Upper lobe of left lung (tissue), 4 donors: ENCODE measurements around the gene MCM3AP.

ENCODE experiments used
- POLR2A ChIP-seq, 4 donors: fragments of 450-650 bp; IDR thresholded peaks; one replicate each; pipeline ENCODE4 v1.5.1; 2016 to 2017; ENCODE audit warnings: antibody characterized with exemption in 4 of 4, mild to moderate bottlenecking in 2 of 4
- POLR2AphosphoS5 ChIP-seq, 2 donors: sonication (generic); formaldehyde crosslinking; IDR thresholded peaks; one replicate each; pipeline ENCODE4 v1.5.1; 2017; ENCODE audit warnings: antibody characterized with exemption in 2 of 2
- TF ChIP-seq, protein P1 (sequence below), 6 experiments: fragments of 450-650 bp in 4 of 6; fragments of 200-600 bp in 2 of 6; sonication (generic) in 2 of 6; IDR thresholded peaks; one replicate each; pipeline ENCODE4 v1.5.1; 2016 to 2019; ENCODE audit warnings: antibody characterized with exemption in 6 of 6

GRCh38 chr21:46312949-46313348 lies 27.5 kb upstream of the MCM3AP start:
- no peak for TF ChIP-seq POLR2AphosphoS5 (IDR thresholded peaks at IDR 0.05)
- TF ChIP-seq, protein P1, sequence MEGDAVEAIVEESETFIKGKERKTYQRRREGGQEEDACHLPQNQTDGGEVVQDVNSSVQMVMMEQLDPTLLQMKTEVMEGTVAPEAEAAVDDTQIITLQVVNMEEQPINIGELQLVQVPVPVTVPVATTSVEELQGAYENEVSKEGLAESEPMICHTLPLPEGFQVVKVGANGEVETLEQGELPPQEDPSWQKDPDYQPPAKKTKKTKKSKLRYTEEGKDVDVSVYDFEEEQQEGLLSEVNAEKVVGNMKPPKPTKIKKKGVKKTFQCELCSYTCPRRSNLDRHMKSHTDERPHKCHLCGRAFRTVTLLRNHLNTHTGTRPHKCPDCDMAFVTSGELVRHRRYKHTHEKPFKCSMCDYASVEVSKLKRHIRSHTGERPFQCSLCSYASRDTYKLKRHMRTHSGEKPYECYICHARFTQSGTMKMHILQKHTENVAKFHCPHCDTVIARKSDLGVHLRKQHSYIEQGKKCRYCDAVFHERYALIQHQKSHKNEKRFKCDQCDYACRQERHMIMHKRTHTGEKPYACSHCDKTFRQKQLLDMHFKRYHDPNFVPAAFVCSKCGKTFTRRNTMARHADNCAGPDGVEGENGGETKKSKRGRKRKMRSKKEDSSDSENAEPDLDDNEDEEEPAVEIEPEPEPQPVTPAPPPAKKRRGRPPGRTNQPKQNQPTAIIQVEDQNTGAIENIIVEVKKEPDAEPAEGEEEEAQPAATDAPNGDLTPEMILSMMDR (IDR thresholded peaks at IDR 0.05) = no peak
- TF ChIP-seq POLR2A (IDR thresholded peaks at IDR 0.05) = no peak
